HTR-8/SVneo (cell line): ENCODE data around the gene ARHGAP18.

ENCODE experiments used
- DNase-seq: peaks from one replicate; pipeline ENCODE4 v3.0.0; 2011; ENCODE audit warnings: low spot score, mixed read lengths; ENCODE audit not compliant: insufficient read length
- FAIRE-seq: peaks from 2 replicates; lab custom pipeline; 2011; peaks lifted over from hg19 to GRCh38; lab: Jason Lieb, UNC

The ARHGAP18 gene

GRCh38 chr6:129730477-129731165 lies 20.6 kb upstream of the ARHGAP18 start:
- DNase-seq (no peak), FAIRE-seq (peak; percentile 80)

- no peak for DNase-seq
- no peak for FAIRE-seq
These were observed 16.7 kb upstream of the ARHGAP18 start for GRCh38 chr6:129726650-129727049.

DNA sequence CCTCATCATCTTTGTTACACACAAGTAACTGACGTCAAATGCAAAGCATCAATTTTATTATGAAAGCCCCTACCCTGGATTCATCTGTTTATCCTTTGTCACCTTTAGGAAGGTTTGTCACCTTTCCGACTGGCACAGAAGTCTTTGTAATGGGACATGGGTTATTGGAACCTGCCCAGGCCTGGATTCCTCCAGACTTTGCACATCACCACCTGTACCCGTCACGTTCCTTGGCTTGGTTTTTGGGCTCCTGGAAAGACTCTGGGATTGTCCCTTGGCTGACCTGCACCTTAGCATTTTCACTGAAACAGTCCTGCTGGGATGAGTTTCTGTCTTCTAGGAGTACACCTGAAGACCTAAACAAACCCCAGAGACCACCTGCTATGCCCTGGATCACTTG lies 15.4 kb upstream of the ARHGAP18 start:
- DNase-seq (no peak), FAIRE-seq (no peak)

DNA sequence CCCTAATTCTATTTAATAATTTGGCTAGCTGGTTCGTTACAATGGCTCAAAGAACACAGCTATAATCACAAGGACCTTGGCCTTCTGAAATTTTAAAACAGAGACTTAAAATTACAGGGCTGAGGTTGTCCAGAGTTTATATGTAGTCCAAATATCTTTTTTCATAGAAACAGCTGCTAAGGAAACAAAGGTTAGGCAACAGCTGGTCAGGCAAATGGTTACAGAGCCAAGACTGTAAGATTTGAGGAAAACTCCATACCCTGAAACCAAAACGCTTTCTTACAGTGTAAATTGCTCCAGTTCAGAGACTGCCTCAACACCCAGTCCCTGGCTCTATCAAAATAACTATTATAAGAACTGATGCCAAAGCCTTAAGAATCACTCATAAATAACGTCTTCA lies 9.7 kb upstream of the ARHGAP18 start:
- no peak for FAIRE-seq

DNA sequence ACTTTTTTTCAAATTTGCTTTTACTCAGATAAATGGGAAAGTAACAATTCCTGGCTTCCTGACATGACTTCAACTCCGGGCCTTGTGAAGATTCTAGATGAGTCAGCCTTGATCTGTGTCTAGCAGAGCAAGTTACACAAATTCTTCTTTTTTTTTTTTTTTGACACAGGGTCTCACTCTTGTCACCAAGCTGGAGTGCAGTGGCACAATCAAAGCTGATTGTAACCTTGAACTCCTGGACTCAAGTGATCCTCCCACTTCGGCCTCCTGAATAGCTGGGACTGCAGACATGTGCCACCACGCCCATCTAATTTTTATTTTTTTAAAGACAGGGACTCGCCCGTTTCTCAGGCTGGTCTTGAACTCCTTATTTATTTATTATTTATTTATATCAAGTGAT lies 7.3 kb upstream of the ARHGAP18 start:
- DNase-seq (no peak), FAIRE-seq (no peak)

More for the DNA sequence above, 9.7 kb upstream of the ARHGAP18 start:
- DNase-seq: no peak

DNA sequence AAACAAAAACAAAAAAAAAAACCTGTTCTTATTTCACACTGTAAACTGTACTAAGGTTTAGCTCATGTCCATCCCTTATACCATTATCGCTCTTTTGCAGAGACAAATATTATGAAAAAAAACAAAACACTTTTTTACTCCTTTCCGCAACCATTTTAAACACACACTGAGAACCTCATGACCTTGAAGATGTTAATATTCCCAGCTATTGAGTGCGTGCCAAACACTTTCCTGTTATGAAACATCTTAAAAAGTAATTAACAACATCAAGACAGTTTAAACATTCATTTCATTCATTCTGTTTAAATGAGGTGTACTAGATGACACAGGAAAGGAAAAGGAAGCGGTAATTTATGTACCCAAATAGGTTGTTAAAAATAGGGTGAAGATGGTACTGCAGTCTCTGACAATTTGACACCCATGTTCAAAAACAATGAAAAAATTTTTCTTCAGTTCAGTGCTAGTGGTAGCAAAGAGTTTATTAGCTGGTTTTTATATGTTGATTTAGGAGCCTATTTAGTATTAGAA lies 3.9 kb upstream of the ARHGAP18 start:
- no peak for DNase-seq

GRCh38 chr6:129711271-129711631 lies 1.3 kb upstream of the ARHGAP18 start:
- no peak for DNase-seq
- FAIRE-seq: no peak

More for the DNA sequence above, 3.9 kb upstream of the ARHGAP18 start:
- FAIRE-seq: no peak

- FAIRE-seq (no peak), DNase-seq (no peak)
These were observed 683 bp upstream of the ARHGAP18 start for GRCh38 chr6:129710450-129711270.

GRCh38 chr6:129709196-129709768 lies 695 bp downstream of the ARHGAP18 start:
- FAIRE-seq (no peak), DNase-seq (no peak)

DNA sequence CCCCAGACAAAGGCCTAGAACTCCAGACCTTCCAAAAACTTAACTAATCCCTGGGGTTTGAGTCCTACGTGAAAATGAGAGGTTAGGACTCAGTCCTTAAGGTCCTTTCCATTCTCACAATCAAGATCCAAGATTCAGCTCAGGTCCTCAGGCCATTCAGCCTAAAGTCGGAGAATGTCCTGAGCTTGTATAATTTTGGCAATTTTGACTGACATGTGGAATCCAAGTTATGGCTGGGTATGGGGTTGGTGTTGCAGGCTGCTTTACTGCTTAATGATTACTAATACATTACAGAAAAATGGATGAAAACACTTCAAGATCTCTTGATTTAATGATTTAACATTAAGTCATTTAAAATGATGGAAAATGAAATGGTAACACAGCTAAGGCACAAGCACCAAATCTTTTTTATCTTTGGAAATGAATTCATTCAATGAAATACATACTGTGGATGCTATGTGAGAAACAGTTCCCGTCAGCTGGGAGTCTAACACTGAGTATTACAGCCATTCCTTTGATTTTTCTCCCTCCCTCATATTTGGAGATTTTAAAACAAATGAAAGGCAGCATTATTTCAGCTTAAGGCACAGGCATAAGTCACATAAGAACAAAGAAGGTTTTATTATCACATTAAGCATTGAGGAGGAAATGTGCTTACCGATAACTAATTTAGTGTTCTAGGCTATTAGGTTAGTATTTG lies 1.3 kb downstream of the ARHGAP18 start:
- FAIRE-seq: no peak
- no peak for DNase-seq

- no peak for FAIRE-seq
These were observed 2.0 kb downstream of the ARHGAP18 start for GRCh38 chr6:129707882-129708495.

DNA sequence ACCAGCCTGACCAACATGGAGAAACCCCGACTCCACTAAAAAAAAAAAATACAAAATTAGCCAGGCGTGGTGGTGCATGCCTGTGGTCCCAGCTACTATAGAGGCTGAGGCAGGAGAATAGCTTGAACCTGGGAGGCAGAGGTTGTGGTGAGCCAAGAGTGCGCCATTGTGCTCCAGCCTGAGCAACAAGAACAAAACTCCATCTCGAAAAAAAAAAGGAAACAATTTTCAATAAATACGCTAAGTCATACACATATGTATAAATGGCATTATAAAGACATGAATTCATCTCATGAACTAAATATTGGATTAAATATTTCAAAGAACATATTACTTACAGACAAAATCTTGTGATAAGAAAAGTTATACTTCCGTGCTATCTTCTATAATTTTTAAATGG lies 2.9 kb downstream of the ARHGAP18 start:
- FAIRE-seq (no peak), DNase-seq (no peak)

More at GRCh38 chr6:129707882-129708495, 2.0 kb downstream of the ARHGAP18 start:
- no peak for DNase-seq

DNA sequence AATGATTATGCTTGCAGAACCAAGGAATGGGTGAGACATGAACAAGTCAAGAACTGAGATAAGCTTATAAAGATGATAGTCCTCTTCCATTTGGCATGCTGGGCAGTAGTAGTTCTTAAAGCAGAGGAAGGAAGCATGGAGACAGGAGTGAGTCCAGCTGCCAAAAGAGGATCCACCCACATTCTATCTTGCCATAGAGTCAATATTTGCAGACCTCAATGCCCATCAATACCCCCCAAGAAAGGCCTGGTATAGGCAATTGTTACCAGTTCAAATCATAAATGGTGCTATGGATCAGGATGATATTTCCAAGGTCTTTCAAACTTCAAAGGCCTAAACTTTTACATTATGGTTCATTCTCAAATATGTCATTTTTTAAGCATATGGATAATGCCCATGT lies 4.8 kb downstream of the ARHGAP18 start:
- FAIRE-seq (no peak), DNase-seq (no peak)

DNA sequence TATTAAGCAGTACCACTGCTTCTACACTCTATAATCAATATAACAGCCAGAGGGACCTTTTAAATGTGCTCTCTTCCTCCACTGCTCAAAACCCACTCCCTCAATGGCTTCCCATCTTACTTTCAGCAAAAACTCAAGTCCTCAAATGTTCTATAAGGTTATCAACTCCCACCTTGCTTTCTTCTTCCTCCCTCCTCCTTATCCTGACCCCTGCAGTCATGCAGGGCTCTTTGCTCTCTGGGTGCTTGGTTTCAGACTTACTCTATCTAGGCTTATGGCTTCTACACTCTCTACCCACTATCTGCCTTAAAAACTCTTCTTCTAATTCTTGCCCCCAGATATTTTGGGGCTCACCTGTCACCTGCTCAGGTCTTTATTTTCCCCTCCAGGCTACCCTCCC lies 5.3 kb downstream of the ARHGAP18 start:
- FAIRE-seq (no peak), DNase-seq (no peak)

- no peak for DNase-seq
- no peak for FAIRE-seq
These were observed 8.1 kb downstream of the ARHGAP18 start for GRCh38 chr6:129701721-129702455.

- FAIRE-seq (no peak), DNase-seq (no peak)
These were observed 9.3 kb downstream of the ARHGAP18 start for GRCh38 chr6:129700666-129701065.

GRCh38 chr6:129699659-129700058 lies 10.3 kb downstream of the ARHGAP18 start:
- no peak for DNase-seq
- no peak for FAIRE-seq

DNA sequence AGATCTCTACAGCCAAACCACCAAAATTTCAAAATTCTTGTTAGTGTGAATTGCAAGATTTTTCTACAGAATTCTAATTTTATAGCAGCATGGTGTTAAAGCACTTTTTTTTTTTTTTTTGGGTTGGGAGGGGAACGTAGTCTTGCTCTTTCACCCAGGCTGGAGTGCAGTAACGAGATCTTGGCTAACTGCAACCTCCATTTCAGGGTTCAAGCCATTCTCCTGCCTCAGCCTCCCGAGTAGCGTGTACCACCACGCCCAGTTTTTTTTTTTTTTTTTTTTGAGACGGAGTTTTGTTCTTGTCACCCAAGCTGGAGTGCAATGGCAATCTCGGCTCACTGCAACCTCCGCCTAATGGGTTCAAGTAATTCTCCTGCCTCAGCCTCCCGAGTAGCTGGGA lies 11.5 kb downstream of the ARHGAP18 start:
- no peak for FAIRE-seq
- DNase-seq: no peak

GRCh38 chr6:129697788-129698187 lies 12.2 kb downstream of the ARHGAP18 start:
- DNase-seq (no peak), FAIRE-seq (no peak)
